MM.1S (cell line): ENCODE data around the gene CYFIP1.

ENCODE experiments used
- DNase-seq: peaks from one replicate; pipeline ENCODE4 v3.0.0-alpha.2; 2015
- H2AFZ ChIP-seq: fragments of 300-600 bp; sonication (generic); 2 replicates; pipeline ENCODE4 v1.6.0; 2016; ENCODE audit warnings: antibody characterized with exemption, low read length
- H3F3A ChIP-seq: fragments of 300-600 bp; sonication (generic); 2 replicates; pipeline ENCODE4 v1.6.1; 2016; ENCODE audit warnings: mild to moderate bottlenecking, antibody characterized with exemption, low read length, moderate library complexity, mixed read lengths; ENCODE audit not compliant: insufficient read depth
- H3K27ac ChIP-seq: fragments of 300-600 bp; sonication (generic); 2 replicates; pipeline ENCODE4 v1.5.1; 2016; ENCODE audit warnings: mild to moderate bottlenecking, low read length
- H3K27me3 ChIP-seq: fragments of 300-600 bp; sonication (generic); replicated peaks from 2 replicates; pipeline ENCODE4 v1.6.0; 2016; ENCODE audit warnings: low read length; ENCODE audit not compliant: insufficient read depth
- H3K36me3 ChIP-seq: fragments of 300-600 bp; sonication (generic); replicated peaks from 2 replicates; pipeline ENCODE4 v1.6.1; 2016; ENCODE audit warnings: mild to moderate bottlenecking, low read length, mixed read lengths; ENCODE audit not compliant: insufficient read depth
- H3K4me1 ChIP-seq: fragments of 300-600 bp; sonication (generic); 2 replicates; pipeline ENCODE4 v1.6.1; 2016; ENCODE audit warnings: low read length, mixed read lengths
- H3K4me2 ChIP-seq: fragments of 300-600 bp; sonication (generic); 2 replicates; pipeline ENCODE4 v1.6.0; 2016; ENCODE audit warnings: low read depth, low read length
- H3K4me3 ChIP-seq: fragments of 300-600 bp; sonication (generic); 2 replicates; pipeline ENCODE4 v1.5.1; 2016; ENCODE audit warnings: low read length, mixed read lengths
- H3K79me2 ChIP-seq: fragments of 300-600 bp; sonication (generic); 2 replicates; pipeline ENCODE4 v1.6.1; 2016; ENCODE audit warnings: mixed run types, low read length, mixed read lengths
- H3K9ac ChIP-seq: fragments of 300-600 bp; sonication (generic); 2 replicates; pipeline ENCODE4 v1.6.1; 2016; ENCODE audit warnings: low read length, mixed read lengths
- H3K9me2 ChIP-seq: fragments of 300-600 bp; sonication (generic); replicated peaks from 2 replicates; pipeline ENCODE4 v1.6.1; 2016; ENCODE audit warnings: mild to moderate bottlenecking, low read length, mixed read lengths; ENCODE audit not compliant: insufficient read depth
- H3K9me3 ChIP-seq: fragments of 300-600 bp; sonication (generic); replicated peaks from 2 replicates; pipeline ENCODE4 v1.6.1; 2016; ENCODE audit warnings: mild to moderate bottlenecking, low read length, mixed read lengths; ENCODE audit not compliant: insufficient read depth
- H4K20me1 ChIP-seq: fragments of 300-600 bp; sonication (generic); 2 replicates; pipeline ENCODE4 v1.6.1; 2016; ENCODE audit warnings: mild to moderate bottlenecking, low read length, moderate library complexity, mixed read lengths; ENCODE audit not compliant: insufficient read depth
- CTCF ChIP-seq: fragments of 300-600 bp; sonication (generic); IDR thresholded peaks from 2 replicates; pipeline ENCODE4 v1.5.1; 2016; ENCODE audit warnings: antibody characterized with exemption, low read length, mixed read lengths
- EZH2 ChIP-seq: fragments of 300-600 bp; sonication (generic); optimal IDR thresholded peaks from 2 replicates; pipeline ENCODE3; 2017; ENCODE audit warnings: low read depth, mild to moderate bottlenecking, antibody characterized with exemption, low read length, mixed read lengths
- EZH2phosphoT487 ChIP-seq: fragments of 300-600 bp; sonication (generic); IDR thresholded peaks from 2 replicates; pipeline ENCODE4 v1.6.1; 2018; ENCODE audit warnings: antibody characterized with exemption, low read length

Gene CYFIP1

GRCh38 chr15:22881739-22882440 lies 98.3 kb downstream of the CYFIP1 start:
- H3K36me3 ChIP-seq: no peaks in the 10 kb centered on the region
- no peaks in the 10 kb centered on the region for H3K9me3 ChIP-seq
- no peak for TF ChIP-seq EZH2phosphoT487
- no peak for TF ChIP-seq CTCF
- TF ChIP-seq EZH2: no peak
- H3K79me2 ChIP-seq: no peaks in the 10 kb centered on the region
- no peak overlapping the region for H3K4me2 ChIP-seq
- no peak overlapping the region for H3K9ac ChIP-seq
- no peaks in the 10 kb centered on the region for H3F3A ChIP-seq
- no peaks in the 10 kb centered on the region for H3K4me1 ChIP-seq
- no peak overlapping the region for H2AFZ ChIP-seq
- no peak for DNase-seq
- no peaks in the 10 kb centered on the region for H4K20me1 ChIP-seq
- no peaks in the 10 kb centered on the region for H3K9me2 ChIP-seq
- H3K27me3 ChIP-seq: no peaks in the 10 kb centered on the region
- no peak overlapping the region for H3K27ac ChIP-seq
- no peak overlapping the region for H3K4me3 ChIP-seq

GRCh38 chr15:22880981-22881738 lies 99.0 kb downstream of the CYFIP1 start:
- no peak for DNase-seq
- Histone ChIP-seq H3K9ac (no peak overlapping the region), H3K9me3 (no peaks in the 10 kb centered on the region), H3K4me3 (no peak overlapping the region), H3F3A (no peaks in the 10 kb centered on the region), H2AFZ (no peak overlapping the region), H4K20me1 (no peaks in the 10 kb centered on the region), H3K9me2 (no peaks in the 10 kb centered on the region), H3K36me3 (no peaks in the 10 kb centered on the region), H3K79me2 (no peaks in the 10 kb centered on the region), H3K4me1 (no peaks in the 10 kb centered on the region), H3K27ac (no peak overlapping the region), H3K27me3 (no peaks in the 10 kb centered on the region), H3K4me2 (no peak overlapping the region)
- TF ChIP-seq EZH2 (no peak), CTCF (no peak), EZH2phosphoT487 (no peak)

GRCh38 chr15:22880068-22880980 lies 99.8 kb downstream of the CYFIP1 start:
- no peaks in the 10 kb centered on the region for H3K4me1 ChIP-seq
- H3K9me3 ChIP-seq: no peaks in the 10 kb centered on the region
- H3K27me3 ChIP-seq: no peaks in the 10 kb centered on the region
- no peak overlapping the region for H3K27ac ChIP-seq
- no peak for TF ChIP-seq EZH2phosphoT487
- TF ChIP-seq CTCF: no peak
- TF ChIP-seq EZH2: no peak
- H3K79me2 ChIP-seq: no peaks in the 10 kb centered on the region
- no peak overlapping the region for H3K9ac ChIP-seq
- DNase-seq: no peak
- no peak overlapping the region for H2AFZ ChIP-seq
- H3F3A ChIP-seq: no peaks in the 10 kb centered on the region
- H3K4me3 ChIP-seq: no peak overlapping the region
- no peaks in the 10 kb centered on the region for H3K36me3 ChIP-seq
- no peaks in the 10 kb centered on the region for H3K9me2 ChIP-seq
- H3K4me2 ChIP-seq: no peak overlapping the region
- no peaks in the 10 kb centered on the region for H4K20me1 ChIP-seq
